ENCODE data around the gene CDC73. TPM values are rescaled to one million over a fixed set of nuclear protein-coding genes. Genes with fewer than 3 reads are reported as not detected.

CDC73 gene
- total RNA-seq, 1 experiment from 2014 or later: 63.2 TPM

DNA sequence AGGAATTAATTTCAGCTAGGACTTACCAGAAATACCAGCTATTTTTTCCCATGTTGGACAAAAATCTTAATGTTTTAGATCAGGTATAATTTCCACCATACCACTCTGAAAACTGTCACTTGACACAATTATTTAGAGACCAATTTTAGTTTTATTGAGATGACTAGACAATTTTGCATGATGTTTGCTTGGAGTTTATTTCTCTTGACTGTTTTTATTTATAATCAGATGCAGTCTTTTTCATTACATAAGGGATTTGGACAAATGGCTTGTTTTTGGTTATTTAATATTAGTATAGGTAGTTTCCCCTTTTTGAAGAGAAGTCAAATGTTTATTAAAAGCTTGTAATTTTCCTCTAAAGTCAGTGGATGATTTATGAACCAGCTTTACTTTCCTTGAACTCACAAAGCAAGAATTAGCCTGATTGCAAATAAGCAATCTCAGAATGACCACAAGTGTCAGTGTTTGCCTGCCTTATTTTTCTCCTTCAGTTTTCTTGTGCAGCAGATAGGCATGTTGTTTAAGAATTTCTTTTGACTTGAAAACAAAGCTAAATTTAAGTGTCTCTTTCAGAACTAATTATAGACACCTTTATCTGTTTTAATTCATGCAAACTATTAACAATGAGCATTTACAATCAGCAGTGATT lies 68.4 kb downstream of the CDC73 start:
- Histone ChIP-seq H3K9me2 (ENCODE audit: insufficient read depth) (no peaks in the 10 kb centered on the region), H4K20me1 (ENCODE audit: insufficient read depth) (peaks cover 19% of the 10 kb centered on the region; the same call in 1 of the 2 replicates), H3K27ac (ENCODE audit: low read depth, low read length) (no peak overlapping the region), H3K9me3 (ENCODE audit: control insufficient read depth in 1 of 2, insufficient read depth in 1 of 2, low read depth in 1 of 2, low read length in 2 of 2) (no peaks in the 10 kb centered on the region), H3K4me2 (ENCODE audit: low read length) (no peak overlapping the region), H3K4me3 (replicated peaks in 1 of 2; ENCODE audit: low read depth in 1 of 2, low read length in 2 of 2) (no peak overlapping the region), H3K79me2 (ENCODE audit: insufficient read depth, low read length) (peaks cover 86% of the 10 kb centered on the region), H3K4me1 (ENCODE audit: control insufficient read depth in 1 of 2, insufficient read depth in 2 of 2, low read length in 2 of 2) (no peaks in the 10 kb centered on the region), H3K36me3 (ENCODE audit: control insufficient read depth in 1 of 2, insufficient read depth in 2 of 2, low read length in 2 of 2) (no peaks in the 10 kb centered on the region), H2AFZ (ENCODE audit: low read depth, low read length, poor library complexity, severe bottlenecking) (no peak overlapping the region), H3K27me3 (ENCODE audit: insufficient read depth, low read length) (no peaks in the 10 kb centered on the region), H3K9ac (ENCODE audit: low read length) (no peak overlapping the region)
- ATAC-seq (0 out of 2 replicates have a peak, but pooled peaks have one; percentile 40), DNase-seq (ENCODE audit: low read depth, low spot score) (no peak)
- CTCF ChIA-PET: interaction anchor here (1.0 to 1.5 kb wide), 5 partner anchors 20 to 565 kb away, joined by 3 to 9 read pairs (median 4); no protein-coding TSS in a partner anchor
- intact Hi-C loops (cut with micrococcal nuclease): no loop called here
- TF ChIP-seq FOSL1 (IDR thresholded peaks at IDR 0.05; ENCODE audit: low read depth): no peak
- TF ChIP-seq POLR2AphosphoS5 (IDR thresholded peaks at IDR 0.05; ENCODE audit: low read depth, low read length): no peak
- no peak for TF ChIP-seq EZH2phosphoT487 (IDR thresholded peaks at IDR 0.05; ENCODE audit: borderline replicate concordance)
- TF ChIP-seq RAD21 (IDR thresholded peaks at IDR 0.05; ENCODE audit: low read depth): peak; percentile 20; the same call in 1 of the 2 replicates
- no peak for TF ChIP-seq CEBPB (IDR thresholded peaks at IDR 0.05; ENCODE audit: low read depth)
- TF ChIP-seq SP1 (IDR thresholded peaks at IDR 0.05; ENCODE audit: low read depth): no peak
- TF ChIP-seq, protein P1, sequence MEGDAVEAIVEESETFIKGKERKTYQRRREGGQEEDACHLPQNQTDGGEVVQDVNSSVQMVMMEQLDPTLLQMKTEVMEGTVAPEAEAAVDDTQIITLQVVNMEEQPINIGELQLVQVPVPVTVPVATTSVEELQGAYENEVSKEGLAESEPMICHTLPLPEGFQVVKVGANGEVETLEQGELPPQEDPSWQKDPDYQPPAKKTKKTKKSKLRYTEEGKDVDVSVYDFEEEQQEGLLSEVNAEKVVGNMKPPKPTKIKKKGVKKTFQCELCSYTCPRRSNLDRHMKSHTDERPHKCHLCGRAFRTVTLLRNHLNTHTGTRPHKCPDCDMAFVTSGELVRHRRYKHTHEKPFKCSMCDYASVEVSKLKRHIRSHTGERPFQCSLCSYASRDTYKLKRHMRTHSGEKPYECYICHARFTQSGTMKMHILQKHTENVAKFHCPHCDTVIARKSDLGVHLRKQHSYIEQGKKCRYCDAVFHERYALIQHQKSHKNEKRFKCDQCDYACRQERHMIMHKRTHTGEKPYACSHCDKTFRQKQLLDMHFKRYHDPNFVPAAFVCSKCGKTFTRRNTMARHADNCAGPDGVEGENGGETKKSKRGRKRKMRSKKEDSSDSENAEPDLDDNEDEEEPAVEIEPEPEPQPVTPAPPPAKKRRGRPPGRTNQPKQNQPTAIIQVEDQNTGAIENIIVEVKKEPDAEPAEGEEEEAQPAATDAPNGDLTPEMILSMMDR (IDR thresholded peaks at IDR 0.05 in 2 of 3, conservative IDR thresholded peaks at IDR 0.05 in 1 of 3; ENCODE audit: borderline replicate concordance in 1 of 3, insufficient read depth in 1 of 3, low read depth in 2 of 3, low read length in 2 of 3): peak in 2 of 3 experiments; percentile 3 to 48; a peak in 2 of 6 replicates
- no peak for TF ChIP-seq CBX3 (IDR thresholded peaks at IDR 0.05; ENCODE audit: low read depth)
- TF ChIP-seq, protein P2, sequence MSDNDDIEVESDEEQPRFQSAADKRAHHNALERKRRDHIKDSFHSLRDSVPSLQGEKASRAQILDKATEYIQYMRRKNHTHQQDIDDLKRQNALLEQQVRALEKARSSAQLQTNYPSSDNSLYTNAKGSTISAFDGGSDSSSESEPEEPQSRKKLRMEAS (IDR thresholded peaks at IDR 0.05): no peak
- TF ChIP-seq TCF7L2 (IDR thresholded peaks at IDR 0.05; ENCODE audit: borderline replicate concordance, extremely low read depth, insufficient read depth, insufficient read length): no peak
- POLR2A ChIA-PET: interaction anchor here (1.0 kb wide), 1 partner anchor 9 kb away, joined by 3 read pairs; no protein-coding TSS in a partner anchor
- RAD21 ChIA-PET (ENCODE audit: low non-redundant PET in 1 of 2, low total read pairs in 2 of 2, uncharacterized antibody in 2 of 2, unreplicated experiment in 2 of 2): no interaction called here
- BruUV-seq (replicated peaks): no TSS peak

All from HCT116 (cell line).